ENCODE results near the gene FAM78A.

FAM78A gene

DNA sequence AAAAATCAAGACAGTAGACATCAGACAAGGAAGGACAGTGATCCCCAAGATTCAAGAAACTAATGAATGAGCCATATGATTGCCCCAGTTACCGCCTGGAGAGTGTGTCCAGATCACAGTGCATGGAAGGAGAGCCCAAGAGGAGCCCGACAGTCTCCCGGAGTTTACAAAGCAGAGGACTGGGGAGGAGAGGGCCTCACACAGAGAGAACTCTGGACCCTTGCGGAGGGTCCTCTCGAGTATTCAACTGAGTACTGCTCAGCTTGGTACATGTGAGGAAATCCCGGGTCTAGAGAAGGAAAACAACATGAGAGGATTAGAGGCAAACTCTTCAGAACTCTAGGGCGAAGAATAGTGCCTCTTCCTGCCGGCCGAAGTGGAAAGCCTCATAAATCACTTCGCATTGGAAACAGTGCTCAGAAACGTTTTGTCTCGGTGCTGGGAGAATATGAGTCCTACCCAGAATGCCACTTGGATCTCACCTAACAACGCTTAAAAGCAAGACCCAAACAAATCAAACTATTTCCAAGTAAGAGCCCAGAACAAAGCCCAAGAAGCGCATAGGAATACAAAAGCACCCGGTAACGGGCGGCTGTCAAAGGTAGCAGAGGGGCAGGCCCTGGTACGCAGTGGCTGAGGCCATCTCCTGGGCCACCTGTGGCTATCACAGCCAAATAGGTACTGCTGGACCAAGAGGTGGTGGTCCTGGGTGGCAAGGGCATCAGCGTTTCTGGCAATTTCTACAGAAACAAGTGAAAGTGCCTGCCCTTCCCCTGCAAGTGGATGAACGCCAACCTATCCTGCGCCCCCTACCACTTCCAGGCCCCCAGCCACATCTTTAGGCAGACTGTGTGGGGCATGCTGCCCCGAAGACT is 36.0 kb downstream of the FAM78A start:
- no peak overlapping the region for H3K4me2 ChIP-seq (ENCODE audit: low read length)

DNA sequence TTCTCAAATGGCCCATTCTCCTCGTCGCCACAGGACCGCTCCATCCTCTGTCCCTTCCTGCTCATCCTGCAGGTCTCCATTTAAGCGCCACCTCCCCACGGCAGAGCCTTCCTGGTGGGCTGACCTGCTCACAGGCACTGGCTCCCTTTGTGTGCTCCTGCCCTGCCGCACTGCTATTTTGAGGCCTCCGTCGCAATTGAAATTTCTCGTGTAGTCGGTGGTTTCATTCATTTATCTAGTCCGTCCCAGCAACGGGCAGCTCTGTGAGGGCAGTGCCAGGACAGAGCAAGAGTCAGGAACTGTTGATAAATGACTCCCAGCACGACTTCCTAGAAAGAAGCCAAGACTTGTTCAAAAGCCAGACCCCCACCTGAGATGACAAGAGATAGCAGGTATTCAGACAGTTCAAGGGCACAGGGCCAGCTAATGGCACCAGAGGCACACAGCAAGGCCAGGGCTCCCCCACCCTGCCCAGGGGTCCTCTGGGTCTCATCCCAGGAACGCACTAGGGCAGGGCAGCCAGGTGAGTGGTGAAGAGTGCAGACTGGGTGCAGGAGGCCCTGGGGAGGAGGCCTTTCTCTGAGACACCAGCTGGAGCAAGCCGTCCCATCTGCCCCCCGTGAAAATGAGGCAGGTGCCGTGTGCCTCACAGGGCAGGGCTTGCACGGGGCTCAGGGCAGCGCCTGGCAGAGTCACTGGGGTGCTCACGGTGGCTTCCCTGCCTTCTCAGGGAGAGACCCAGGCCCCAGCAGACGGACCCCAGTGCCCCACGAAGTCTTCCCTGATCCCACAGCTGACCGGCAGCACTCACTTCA is 36.9 kb downstream of the FAM78A start:
- H3K27me3 ChIP-seq (ENCODE audit: low read depth, low read length): no peaks in the 10 kb centered on the region
- no peak for TF ChIP-seq EZH2phosphoT487 (IDR thresholded peaks at IDR 0.05; ENCODE audit: low read depth)
- TF ChIP-seq, protein P1, sequence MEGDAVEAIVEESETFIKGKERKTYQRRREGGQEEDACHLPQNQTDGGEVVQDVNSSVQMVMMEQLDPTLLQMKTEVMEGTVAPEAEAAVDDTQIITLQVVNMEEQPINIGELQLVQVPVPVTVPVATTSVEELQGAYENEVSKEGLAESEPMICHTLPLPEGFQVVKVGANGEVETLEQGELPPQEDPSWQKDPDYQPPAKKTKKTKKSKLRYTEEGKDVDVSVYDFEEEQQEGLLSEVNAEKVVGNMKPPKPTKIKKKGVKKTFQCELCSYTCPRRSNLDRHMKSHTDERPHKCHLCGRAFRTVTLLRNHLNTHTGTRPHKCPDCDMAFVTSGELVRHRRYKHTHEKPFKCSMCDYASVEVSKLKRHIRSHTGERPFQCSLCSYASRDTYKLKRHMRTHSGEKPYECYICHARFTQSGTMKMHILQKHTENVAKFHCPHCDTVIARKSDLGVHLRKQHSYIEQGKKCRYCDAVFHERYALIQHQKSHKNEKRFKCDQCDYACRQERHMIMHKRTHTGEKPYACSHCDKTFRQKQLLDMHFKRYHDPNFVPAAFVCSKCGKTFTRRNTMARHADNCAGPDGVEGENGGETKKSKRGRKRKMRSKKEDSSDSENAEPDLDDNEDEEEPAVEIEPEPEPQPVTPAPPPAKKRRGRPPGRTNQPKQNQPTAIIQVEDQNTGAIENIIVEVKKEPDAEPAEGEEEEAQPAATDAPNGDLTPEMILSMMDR (IDR thresholded peaks at IDR 0.05; ENCODE audit: low read depth, low read length): no peak
- no peaks in the 10 kb centered on the region for H3K9me3 ChIP-seq (ENCODE audit: insufficient read depth, low read length)
- no peak overlapping the region for H2AFZ ChIP-seq (ENCODE audit: low read depth, low read length)
- no peaks in the 10 kb centered on the region for H4K20me1 ChIP-seq (ENCODE audit: insufficient read depth, low read length)
- H3K36me3 ChIP-seq (replicated peaks; ENCODE audit: low read depth, low read length): peaks cover 1% of the 10 kb centered on the region
- no peak overlapping the region for H3K4me2 ChIP-seq (ENCODE audit: low read length)
- H3K4me3 ChIP-seq (ENCODE audit: low read length): no peak overlapping the region
- peaks cover 7% of the 10 kb centered on the region; the same call in 1 of the 2 replicates for H3K4me1 ChIP-seq (ENCODE audit: low read length)
- H3K27ac ChIP-seq (ENCODE audit: low read length): no peak overlapping the region
- no peaks in the 10 kb centered on the region for H3K79me2 ChIP-seq (ENCODE audit: low read length)
- H3K9ac ChIP-seq (ENCODE audit: low read length): no peak overlapping the region

More for the DNA sequence above, 36.0 kb downstream of the FAM78A start:
- Histone ChIP-seq H3K36me3 (replicated peaks; ENCODE audit: low read depth, low read length) (no peaks in the 10 kb centered on the region), H3K4me3 (ENCODE audit: low read length) (no peak overlapping the region), H3K79me2 (ENCODE audit: low read length) (no peaks in the 10 kb centered on the region), H3K9ac (ENCODE audit: low read length) (no peak overlapping the region), H2AFZ (ENCODE audit: low read depth, low read length) (no peak overlapping the region), H3K9me3 (ENCODE audit: insufficient read depth, low read length) (no peaks in the 10 kb centered on the region), H4K20me1 (ENCODE audit: insufficient read depth, low read length) (no peaks in the 10 kb centered on the region), H3K27me3 (ENCODE audit: low read depth, low read length) (no peaks in the 10 kb centered on the region), H3K4me1 (ENCODE audit: low read length) (peaks cover 7% of the 10 kb centered on the region; the same call in 1 of the 2 replicates), H3K27ac (ENCODE audit: low read length) (no peak overlapping the region)
- no peak for TF ChIP-seq EZH2phosphoT487 (IDR thresholded peaks at IDR 0.05; ENCODE audit: low read depth)
- TF ChIP-seq, protein P1 (IDR thresholded peaks at IDR 0.05; ENCODE audit: low read depth, low read length): no peak

DNA sequence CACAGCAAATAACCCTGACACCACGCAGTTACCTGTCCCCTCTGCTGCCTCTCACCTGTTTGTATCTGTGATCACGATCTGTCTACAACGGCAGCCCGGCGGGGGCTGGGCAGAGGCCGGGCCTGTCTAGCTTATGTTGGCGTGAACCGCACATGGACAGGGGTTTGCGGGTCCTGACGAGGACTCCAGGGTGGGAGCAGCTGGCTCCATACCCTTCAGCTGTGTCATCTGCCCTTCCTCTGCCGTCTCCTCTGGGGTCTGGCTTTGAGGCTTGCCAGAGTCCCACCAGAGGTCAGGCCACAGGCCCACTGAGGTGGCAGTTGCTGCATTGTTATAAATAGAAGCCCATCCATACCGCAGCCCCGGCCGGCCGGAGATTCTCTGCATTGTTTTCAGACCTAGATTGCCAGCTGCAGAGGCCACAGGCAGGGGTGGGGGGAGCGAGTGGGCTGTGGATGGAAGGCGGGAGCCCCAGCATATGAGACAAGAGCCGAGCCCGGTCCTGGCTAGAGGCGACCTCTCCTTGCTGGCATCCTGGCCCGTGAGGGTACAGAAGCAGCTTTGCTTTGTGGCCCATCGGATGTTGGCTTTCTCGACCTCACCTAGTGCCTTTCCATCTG is 37.8 kb downstream of the FAM78A start:
- H3K27ac ChIP-seq (ENCODE audit: low read length): no peak overlapping the region

More for the DNA sequence above, 37.8 kb downstream of the FAM78A start:
- Histone ChIP-seq H3K27me3 (ENCODE audit: low read depth, low read length) (no peaks in the 10 kb centered on the region), H3K4me3 (ENCODE audit: low read length) (no peak overlapping the region), H2AFZ (ENCODE audit: low read depth, low read length) (0 out of 2 replicates have a peak overlapping the region, but pooled peaks have one; percentile 0), H3K4me2 (ENCODE audit: low read length) (peak overlapping the region; percentile 30), H3K4me1 (ENCODE audit: low read length) (peaks cover 7% of the 10 kb centered on the region; the same call in 1 of the 2 replicates), H4K20me1 (ENCODE audit: insufficient read depth, low read length) (no peaks in the 10 kb centered on the region), H3K79me2 (ENCODE audit: low read length) (no peaks in the 10 kb centered on the region), H3K9me3 (ENCODE audit: insufficient read depth, low read length) (no peaks in the 10 kb centered on the region), H3K9ac (ENCODE audit: low read length) (no peak overlapping the region), H3K36me3 (replicated peaks; ENCODE audit: low read depth, low read length) (peaks cover 10% of the 10 kb centered on the region)
- TF ChIP-seq, protein P1 (IDR thresholded peaks at IDR 0.05; ENCODE audit: low read depth, low read length): no peak
- no peak for TF ChIP-seq EZH2phosphoT487 (IDR thresholded peaks at IDR 0.05; ENCODE audit: low read depth)

All from OCI-LY3 (cell line).